GM10248 (cell line): ENCODE measurements around the gene NGEF.

ENCODE experiments used
- CTCF ChIA-PET: fragments of 300-600 bp; sonication (Branson Sonifier 250); formaldehyde crosslinking; extraction: SDS; loops from one replicate; lab custom pipeline; 2021; ENCODE audit warnings: antibody characterized with exemption; lab: Yijun Ruan, JAX
- POLR2A ChIA-PET: fragments of 350-650 bp; sonication (Branson Sonifier 250); formaldehyde crosslinking; extraction: SDS; loops from one replicate; lab custom pipeline; 2020; ENCODE audit warnings: antibody characterized with exemption; lab: Yijun Ruan, JAX
- DNase-seq: peaks from one replicate; pipeline ENCODE4 v3.0.0; 2012; ENCODE audit errors: extremely low spot score
- TF ChIP-seq, protein P1 (sequence below): IDR thresholded peaks from 2 replicates; pipeline ENCODE4 v1.5.1; 2012; ENCODE audit warnings: mild to moderate bottlenecking, low read depth; ENCODE audit errors: extremely low read depth, missing control alignments, control extremely low read depth

NGEF gene

DNA sequence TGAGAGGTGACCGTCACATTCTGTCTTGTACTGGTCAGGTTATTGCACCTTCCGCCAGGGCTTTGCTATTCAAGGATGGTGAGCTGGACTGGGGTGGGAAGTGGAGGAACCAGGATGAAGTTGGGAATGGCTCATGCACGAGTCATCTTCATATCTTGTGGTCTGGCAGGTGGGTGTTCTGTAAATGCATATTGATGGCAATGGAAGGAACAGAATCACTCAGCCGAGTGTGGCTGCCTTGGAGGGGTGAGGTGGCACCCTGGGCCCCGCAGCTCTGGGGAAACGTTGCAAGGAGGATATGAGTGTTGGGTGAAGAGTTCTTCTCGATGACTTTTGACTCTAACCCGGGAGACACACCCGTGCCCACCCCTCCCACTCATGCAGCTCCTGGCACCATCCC, 20.6 kb upstream of the NGEF start:
- no peak for DNase-seq
- POLR2A ChIA-PET, result no interaction called here
- CTCF ChIA-PET, result interaction anchor here (0.7 to 2.2 kb wide), 6 partner anchors 10 to 57 kb away, joined by 3 to 8 read pairs (median 4); no protein-coding TSS in a partner anchor

DNA sequence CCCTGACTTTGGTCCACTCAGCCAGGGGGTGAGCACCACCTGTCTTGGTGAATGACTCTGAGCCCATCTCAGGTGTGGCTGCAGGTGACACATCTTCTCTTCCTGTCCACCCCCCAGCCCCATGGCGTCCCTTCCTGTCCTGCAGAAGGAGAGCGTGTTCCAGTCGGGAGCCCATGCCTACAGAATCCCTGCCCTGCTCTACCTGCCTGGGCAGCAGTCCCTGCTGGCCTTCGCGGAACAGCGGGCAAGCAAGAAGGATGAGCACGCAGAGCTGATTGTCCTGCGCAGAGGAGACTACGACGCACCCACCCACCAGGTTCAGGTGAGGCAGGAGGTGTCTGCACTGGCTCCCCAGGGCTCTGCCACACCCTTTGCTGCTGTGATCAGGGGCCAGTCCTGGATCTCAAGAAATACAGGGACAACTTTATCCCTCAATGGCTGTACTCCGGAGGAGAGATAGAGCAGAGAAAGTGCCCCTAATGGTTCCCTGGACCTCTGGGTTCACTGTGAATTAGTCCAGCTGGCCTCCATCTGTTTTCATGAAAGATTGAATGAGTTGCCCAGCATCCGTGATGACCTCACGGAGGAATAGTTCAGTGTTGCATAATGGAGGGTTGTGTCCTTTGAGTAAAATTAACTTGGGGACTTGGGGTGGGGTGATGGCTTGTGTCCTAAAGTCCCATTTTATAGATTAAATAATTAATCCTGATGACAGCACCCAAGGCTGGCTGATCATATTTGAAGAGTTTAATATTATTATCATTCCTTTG, 19.7 kb upstream of the NGEF start, which contains the start of gene NEU2:
TSS of gene NEU2 (plus strand) at position 122 of the 770 bp plus-strand sequence. CDS start at position 122, 0 bp downstream.
- TF ChIP-seq, protein P1, sequence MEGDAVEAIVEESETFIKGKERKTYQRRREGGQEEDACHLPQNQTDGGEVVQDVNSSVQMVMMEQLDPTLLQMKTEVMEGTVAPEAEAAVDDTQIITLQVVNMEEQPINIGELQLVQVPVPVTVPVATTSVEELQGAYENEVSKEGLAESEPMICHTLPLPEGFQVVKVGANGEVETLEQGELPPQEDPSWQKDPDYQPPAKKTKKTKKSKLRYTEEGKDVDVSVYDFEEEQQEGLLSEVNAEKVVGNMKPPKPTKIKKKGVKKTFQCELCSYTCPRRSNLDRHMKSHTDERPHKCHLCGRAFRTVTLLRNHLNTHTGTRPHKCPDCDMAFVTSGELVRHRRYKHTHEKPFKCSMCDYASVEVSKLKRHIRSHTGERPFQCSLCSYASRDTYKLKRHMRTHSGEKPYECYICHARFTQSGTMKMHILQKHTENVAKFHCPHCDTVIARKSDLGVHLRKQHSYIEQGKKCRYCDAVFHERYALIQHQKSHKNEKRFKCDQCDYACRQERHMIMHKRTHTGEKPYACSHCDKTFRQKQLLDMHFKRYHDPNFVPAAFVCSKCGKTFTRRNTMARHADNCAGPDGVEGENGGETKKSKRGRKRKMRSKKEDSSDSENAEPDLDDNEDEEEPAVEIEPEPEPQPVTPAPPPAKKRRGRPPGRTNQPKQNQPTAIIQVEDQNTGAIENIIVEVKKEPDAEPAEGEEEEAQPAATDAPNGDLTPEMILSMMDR, result no peak
- no peak for DNase-seq
- POLR2A ChIA-PET, result no interaction called here
- CTCF ChIA-PET, result interaction anchor here (0.7 to 2.2 kb wide), 4 partner anchors 9 to 21 kb away, joined by 3 to 8 read pairs (median 4); no protein-coding TSS in a partner anchor

More for the DNA sequence above, 20.6 kb upstream of the NGEF start:
- TF ChIP-seq, protein P1, result no peak

DNA sequence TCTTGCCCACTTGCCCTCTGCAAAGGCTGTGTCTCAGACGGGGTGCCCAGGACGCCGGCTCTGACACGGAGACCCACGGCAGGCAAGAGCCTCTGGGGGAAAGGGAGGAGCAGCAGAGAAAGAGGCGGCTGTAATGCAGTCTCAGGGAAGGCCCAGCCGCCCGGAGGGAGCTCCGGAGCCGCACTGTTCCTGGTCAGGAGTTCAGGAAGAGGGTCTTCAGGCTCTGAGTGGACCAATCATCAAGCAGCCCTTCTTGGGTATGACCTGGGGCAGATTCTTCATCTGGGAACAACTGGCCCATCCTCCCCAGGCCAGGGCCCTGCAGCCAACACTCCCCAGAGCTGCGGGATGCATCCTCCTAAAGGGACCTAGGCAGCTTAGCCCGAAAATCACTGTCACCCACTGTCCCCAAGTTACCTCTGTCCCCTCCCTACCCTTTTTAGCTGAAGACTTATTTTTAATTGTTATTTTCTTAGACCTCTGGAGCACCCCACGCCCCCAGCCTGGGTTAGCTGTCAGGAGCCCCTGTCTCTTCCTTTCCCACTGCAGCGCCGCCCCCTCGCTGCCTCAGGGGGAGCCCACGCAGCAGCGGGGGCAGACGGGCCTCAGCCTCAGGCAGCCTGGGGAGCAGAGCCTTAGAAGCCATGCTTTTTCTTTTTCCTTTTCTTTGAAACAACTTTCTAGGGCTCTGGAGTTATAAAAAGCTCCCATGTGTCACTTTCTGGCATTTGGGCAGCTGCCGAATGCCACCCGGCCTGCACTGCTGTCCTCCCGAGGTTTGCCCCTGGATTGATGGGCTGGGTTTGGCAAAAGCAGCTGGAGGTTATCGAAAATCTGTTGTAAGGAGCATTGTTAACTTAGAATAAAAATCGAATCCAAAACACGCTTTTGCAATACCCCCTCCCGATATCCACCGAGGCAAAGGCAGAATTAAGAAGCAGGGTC, 18.8 kb upstream of the NGEF start:
- POLR2A ChIA-PET, result no interaction called here

DNA sequence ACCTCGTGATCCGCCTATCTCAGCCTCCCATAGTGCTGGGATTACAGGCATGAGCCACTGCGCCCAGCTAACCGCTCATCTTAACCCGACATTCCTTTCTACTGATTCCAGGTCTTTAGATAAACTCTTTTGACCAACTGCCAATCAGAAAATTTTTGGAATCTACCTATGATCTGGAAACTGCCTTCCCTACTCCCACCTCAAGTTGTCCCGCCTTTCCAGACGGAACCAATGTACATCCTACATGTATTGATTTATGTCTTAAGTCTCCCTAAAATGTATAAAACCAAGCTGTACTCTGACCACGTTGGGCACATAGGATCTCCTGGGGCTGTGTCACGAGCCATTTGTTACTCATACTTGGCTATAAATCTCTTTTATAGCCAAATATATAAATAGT, 16.3 kb upstream of the NGEF start:
- no peak for DNase-seq
- TF ChIP-seq, protein P1, result no peak
- ChIA-PET POLR2A (no interaction called here), CTCF (interaction anchor here (0.6 to 3.4 kb wide), 25 partner anchors 12 to 426 kb away, joined by 3 to 22 read pairs (median 4); partner anchors contain the start of gene INPP5D)

More for the DNA sequence above, 18.8 kb upstream of the NGEF start:
- CTCF ChIA-PET, result interaction anchor here (1.0 to 2.2 kb wide), 6 partner anchors 11 to 74 kb away, joined by 3 to 8 read pairs (median 4); no protein-coding TSS in a partner anchor
- TF ChIP-seq, protein P1, result no peak
- no peak for DNase-seq

DNA sequence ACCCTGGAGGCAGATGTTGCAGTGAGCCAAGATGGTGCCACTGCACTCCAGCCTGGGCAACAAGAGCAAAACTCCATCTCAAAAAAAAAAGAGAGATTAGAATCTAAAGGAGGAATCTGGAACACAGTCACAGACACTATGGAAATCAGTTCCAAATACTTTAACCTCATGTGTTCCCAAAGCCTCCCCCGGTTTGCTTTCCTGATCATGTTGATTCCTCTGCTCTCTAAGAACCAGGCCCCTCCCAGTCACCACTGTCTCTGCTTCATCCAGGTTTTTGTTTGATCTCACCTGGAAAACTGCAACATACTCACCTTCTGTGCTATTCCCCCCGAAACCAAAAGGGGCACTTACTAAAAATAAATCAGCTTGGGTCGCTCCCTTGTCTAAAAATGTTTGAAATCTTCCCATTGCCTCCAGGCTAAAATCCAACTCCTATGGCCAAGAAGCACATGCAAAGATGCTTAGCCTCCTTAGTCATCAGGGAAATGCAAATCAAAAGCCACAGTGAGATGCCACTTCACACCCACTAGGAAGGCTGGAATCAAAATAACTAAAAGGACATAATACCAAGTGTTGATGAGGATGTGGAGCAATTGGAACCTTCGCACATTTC, 13.2 kb upstream of the NGEF start:
- DNase-seq, result no peak
- ChIA-PET POLR2A (no interaction called here), CTCF (interaction anchor here (1.8 kb wide), 1 partner anchor 13 kb away, joined by 3 read pairs; no protein-coding TSS in a partner anchor)
- TF ChIP-seq, protein P1, result no peak
